ENCODE data around the gene RGS11. TPM values are rescaled to one million over a fixed set of nuclear protein-coding genes. Genes with fewer than 3 reads are reported as not detected.
"Not testable (repeated sequence)": the region's sequence is repeated elsewhere in the genome, so short reads cannot be mapped to it uniquely, and the experiment has no call there.

Gene RGS11
- total RNA-seq, 2 experiments from 2014 or later = not detected

DNA sequence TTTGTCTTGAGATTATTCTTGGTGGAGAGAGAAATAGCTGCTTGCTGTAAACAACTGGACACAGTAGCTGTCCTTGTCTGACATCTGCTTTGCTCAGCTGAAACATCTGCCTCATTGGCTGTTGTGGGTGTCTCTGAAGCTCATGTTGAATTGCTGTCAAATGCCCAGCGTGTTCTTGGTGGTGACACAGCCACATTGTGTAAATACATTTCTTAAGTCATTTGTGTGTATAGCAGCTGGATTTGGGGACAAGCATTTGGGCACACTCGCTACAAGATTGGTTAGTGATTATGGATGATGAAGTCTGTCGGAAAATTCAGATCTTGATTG, 35.8 kb downstream of the RGS11 start:
- DNase-seq (no peak), ATAC-seq (no peak)
- TF ChIP-seq, protein P1, sequence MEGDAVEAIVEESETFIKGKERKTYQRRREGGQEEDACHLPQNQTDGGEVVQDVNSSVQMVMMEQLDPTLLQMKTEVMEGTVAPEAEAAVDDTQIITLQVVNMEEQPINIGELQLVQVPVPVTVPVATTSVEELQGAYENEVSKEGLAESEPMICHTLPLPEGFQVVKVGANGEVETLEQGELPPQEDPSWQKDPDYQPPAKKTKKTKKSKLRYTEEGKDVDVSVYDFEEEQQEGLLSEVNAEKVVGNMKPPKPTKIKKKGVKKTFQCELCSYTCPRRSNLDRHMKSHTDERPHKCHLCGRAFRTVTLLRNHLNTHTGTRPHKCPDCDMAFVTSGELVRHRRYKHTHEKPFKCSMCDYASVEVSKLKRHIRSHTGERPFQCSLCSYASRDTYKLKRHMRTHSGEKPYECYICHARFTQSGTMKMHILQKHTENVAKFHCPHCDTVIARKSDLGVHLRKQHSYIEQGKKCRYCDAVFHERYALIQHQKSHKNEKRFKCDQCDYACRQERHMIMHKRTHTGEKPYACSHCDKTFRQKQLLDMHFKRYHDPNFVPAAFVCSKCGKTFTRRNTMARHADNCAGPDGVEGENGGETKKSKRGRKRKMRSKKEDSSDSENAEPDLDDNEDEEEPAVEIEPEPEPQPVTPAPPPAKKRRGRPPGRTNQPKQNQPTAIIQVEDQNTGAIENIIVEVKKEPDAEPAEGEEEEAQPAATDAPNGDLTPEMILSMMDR (IDR thresholded peaks at IDR 0.05) = no peak
- intact Hi-C loops (cut with micrococcal nuclease) = loop anchor here (5.0 to 10.0 kb wide), 2 partner anchors 82 to 115 kb away; partner anchors contain the start of gene AXIN1
- H3K27ac Mint-ChIP-seq = no peak overlapping the region
- no peak overlapping the region for H3K4me3 Mint-ChIP-seq
- CTCF ChIA-PET = interaction anchor here (1.1 to 1.8 kb wide), 4 partner anchors 9 to 17 kb away, joined by 3 to 5 read pairs (median 4); no protein-coding TSS in a partner anchor
- POLR2A ChIA-PET = no interaction called here
- H3K9me3 Mint-ChIP-seq = peaks cover 2% of the 10 kb centered on the region
- H3K27me3 Mint-ChIP-seq = no peaks in the 10 kb centered on the region
- peaks cover 28% of the 10 kb centered on the region for H3K4me1 Mint-ChIP-seq (ENCODE audit: low read depth)
- H3K36me3 Mint-ChIP-seq (ENCODE audit: low read depth) = peaks cover 6% of the 10 kb centered on the region

DNA sequence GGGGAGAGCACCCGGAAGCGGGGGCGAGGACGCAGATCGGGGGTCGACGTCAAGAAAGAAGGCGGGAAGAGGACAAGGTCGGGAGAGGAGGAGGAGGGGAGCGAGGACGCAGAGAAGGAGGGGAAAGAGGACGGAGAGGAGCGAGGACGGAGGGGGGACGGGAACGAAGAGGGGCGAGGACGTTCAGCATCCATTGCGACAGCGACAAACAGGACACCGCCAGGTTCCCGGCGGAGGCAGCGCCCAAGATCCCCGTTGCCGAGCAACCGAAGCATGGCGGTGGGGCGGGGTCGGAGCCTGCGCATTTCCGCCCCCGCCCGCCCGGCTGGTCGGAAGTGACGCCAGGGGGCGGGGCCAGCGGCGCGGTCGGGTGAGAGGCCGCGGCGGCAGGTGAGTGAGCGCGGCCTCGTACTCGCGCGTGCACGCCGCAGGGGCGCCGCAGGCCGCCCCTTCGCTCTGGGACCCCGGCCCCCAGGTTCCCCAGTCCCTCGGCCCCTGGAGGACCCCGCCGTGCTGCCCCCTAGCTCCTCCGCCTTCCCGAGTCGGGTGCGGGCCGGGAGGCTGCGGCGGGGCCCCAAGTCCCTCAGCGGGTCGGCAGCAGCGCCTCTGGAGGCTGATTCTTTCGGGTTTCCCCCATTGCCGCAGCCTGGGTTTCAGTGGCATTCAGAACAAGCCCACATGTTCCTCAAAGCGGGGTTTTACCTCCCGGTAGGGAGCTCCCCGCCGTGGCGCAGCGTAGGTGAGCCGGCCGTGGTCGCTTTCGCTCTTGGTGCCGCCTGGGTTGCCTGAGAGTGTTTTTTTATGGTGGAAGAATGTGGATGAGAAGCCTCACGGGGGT, 41.1 kb downstream of the RGS11 start, which contains the start of gene FAM234A:
TSS of gene FAM234A (plus strand) at position 354 of the 838 bp plus-strand sequence. CDS start 19,593 bp downstream, outside the sequence.
- intact Hi-C loops (cut with micrococcal nuclease) = loop anchor here (5.0 to 10.0 kb wide), 2 partner anchors 88 to 120 kb away; partner anchors contain the start of gene AXIN1
- ChIA-PET CTCF (interaction anchor here (0.7 to 1.9 kb wide), 14 partner anchors 10 to 167 kb away, joined by 3 to 11 read pairs (median 4); partner anchors contain the start of gene DECR2), POLR2A (interaction anchor here (0.7 to 1.8 kb wide), 12 partner anchors 9 to 293 kb away, joined by 3 to 7 read pairs (median 4); partner anchors contain the start of gene CAPN15)
- ATAC-seq = peak; percentile 86
- H3K27me3 Mint-ChIP-seq = no peaks in the 10 kb centered on the region
- TF ChIP-seq, protein P1 (IDR thresholded peaks at IDR 0.05) = peak; percentile 59
- H3K4me3 Mint-ChIP-seq = peak within 1 kb of the TSS; percentile 90
- H3K36me3 Mint-ChIP-seq (ENCODE audit: low read depth) = peaks cover 9% of the 10 kb centered on the region
- peaks cover 2% of the 10 kb centered on the region for H3K9me3 Mint-ChIP-seq
- peak within 1 kb of the TSS; percentile 99 for H3K27ac Mint-ChIP-seq
- peaks cover 19% of the 10 kb centered on the region for H3K4me1 Mint-ChIP-seq (ENCODE audit: low read depth)
- peak; percentile 97 for DNase-seq

DNA sequence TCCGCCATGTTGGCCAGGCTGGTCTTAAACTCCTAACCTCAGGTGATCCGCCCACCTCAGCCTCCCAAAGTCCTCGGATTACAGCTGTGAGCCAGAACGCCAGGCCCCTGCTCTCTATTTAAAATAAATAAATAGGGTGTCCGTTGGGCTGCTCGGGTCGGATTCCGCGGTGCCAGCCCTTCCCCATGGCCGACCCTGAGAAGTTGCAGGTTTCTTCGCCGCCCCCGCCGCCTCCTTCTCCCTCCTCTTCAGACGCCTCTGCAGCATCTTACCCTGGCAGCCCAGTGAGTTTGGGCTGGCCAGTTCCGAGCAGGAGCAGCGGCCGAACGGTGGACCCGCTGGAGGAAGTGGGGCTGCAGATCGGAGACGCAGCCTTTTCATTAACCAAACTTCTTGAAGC, 44.8 kb downstream of the RGS11 start:
- peaks cover 2% of the 10 kb centered on the region for H3K9me3 Mint-ChIP-seq
- TF ChIP-seq, protein P1 (IDR thresholded peaks at IDR 0.05) = no peak
- CTCF ChIA-PET = no interaction called here
- POLR2A ChIA-PET = no interaction called here
- H3K4me3 Mint-ChIP-seq = no peak overlapping the region
- peaks cover 31% of the 10 kb centered on the region for H3K36me3 Mint-ChIP-seq (ENCODE audit: low read depth)
- no peak overlapping the region for H3K27ac Mint-ChIP-seq
- H3K4me1 Mint-ChIP-seq (ENCODE audit: low read depth) = peaks cover 34% of the 10 kb centered on the region
- intact Hi-C loops (cut with micrococcal nuclease) = loop anchor here (10.0 kb wide), 1 partner anchor 124 kb away; the partner anchor contains the start of gene AXIN1
- ATAC-seq (no peak), DNase-seq (no peak)
- no peaks in the 10 kb centered on the region for H3K27me3 Mint-ChIP-seq

DNA sequence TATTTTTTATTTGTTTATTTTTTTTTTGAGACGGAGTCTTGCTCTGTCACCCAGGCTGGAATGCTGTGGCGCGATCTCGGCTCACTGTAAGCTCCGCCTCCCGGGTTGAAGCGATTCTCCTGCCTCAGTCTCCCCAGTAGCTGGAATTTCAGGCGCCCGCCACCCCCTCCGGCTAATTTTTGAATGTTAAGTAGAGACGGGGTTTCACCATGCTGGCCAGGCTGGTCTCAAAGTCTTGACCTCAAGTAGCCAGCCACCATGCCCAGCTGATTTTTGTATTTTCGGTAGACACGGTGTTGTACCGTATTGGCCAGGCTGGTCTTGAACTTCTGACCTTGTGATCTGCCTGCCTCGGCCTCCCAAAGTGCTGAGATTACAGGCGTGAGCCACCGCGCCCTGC, 45.4 kb downstream of the RGS11 start:
- intact Hi-C loops (cut with micrococcal nuclease) = loop anchor here (10.0 kb wide), 1 partner anchor 124 kb away; the partner anchor contains the start of gene AXIN1
- H3K9me3 Mint-ChIP-seq, DNase-seq, H3K4me3 Mint-ChIP-seq, H3K27me3 Mint-ChIP-seq, POLR2A ChIA-PET, H3K27ac Mint-ChIP-seq, ATAC-seq: not testable (repeated sequence)
- Mint-ChIP-seq H3K4me1 (ENCODE audit: low read depth) (peaks cover 32% of the 10 kb centered on the region), H3K36me3 (ENCODE audit: low read depth) (peaks cover 32% of the 10 kb centered on the region)
- CTCF ChIA-PET = interaction anchor here (1.0 to 3.3 kb wide), 3 partner anchors 10 to 132 kb away, joined by 3 to 18 read pairs (median 5); no protein-coding TSS in a partner anchor

DNA sequence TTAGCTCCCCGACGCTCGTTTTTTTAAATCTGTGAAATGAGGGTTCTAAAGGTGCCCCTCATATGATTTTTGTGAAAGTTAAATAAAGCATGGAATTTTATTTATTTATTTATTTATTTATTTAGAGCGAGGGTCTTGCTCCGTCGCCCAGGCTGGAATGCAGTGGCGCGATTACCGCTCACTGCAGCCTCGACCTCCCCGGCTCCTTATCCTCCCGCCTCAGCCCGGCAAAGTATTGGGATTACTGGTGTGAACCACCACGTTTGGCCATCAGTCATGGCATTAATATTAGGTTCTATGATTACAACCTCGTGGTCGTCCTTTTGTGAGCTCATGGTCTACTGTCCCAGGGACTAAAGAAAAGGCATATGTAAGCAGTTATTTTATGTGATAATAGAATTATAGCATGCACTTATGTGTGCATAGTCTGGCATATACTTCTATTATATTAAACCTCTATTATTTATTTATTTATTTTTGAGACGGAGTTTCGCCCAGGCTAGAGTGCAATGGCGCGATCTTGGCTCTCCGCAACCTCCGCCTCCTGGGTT, 45.9 kb downstream of the RGS11 start:
- ChIA-PET CTCF (interaction anchor here (1.0 to 3.3 kb wide), 3 partner anchors 10 to 132 kb away, joined by 3 to 18 read pairs (median 5); no protein-coding TSS in a partner anchor), POLR2A (interaction anchor here (0.8 to 2.4 kb wide), 5 partner anchors 20 to 181 kb away, joined by 3 to 7 read pairs (median 3); partner anchors contain the start of genes AXIN1 and PGAP6)
- H3K9me3 Mint-ChIP-seq = no peaks in the 10 kb centered on the region

More for the DNA sequence above, 45.9 kb downstream of the RGS11 start:
- ATAC-seq (no peak), DNase-seq (no peak)
- no peaks in the 10 kb centered on the region for H3K27me3 Mint-ChIP-seq
- TF ChIP-seq, protein P1 (IDR thresholded peaks at IDR 0.05) = no peak
- peak overlapping the region; percentile 92 for H3K4me3 Mint-ChIP-seq
- peaks cover 32% of the 10 kb centered on the region for H3K4me1 Mint-ChIP-seq (ENCODE audit: low read depth)
- peaks cover 35% of the 10 kb centered on the region for H3K36me3 Mint-ChIP-seq (ENCODE audit: low read depth)
- H3K27ac Mint-ChIP-seq = no peak overlapping the region
- intact Hi-C loops (cut with micrococcal nuclease) = loop anchor here (10.0 kb wide), 1 partner anchor 125 kb away; the partner anchor contains the start of gene AXIN1
